ENCODE data around the gene UGGT2. TPM values are rescaled to one million over a fixed set of nuclear protein-coding genes. Genes with fewer than 3 reads are reported as not detected.

UGGT2 gene
- 10 to 100 TPM; 21.1 to 26.1 TPM for total RNA-seq

GRCh38 chr13:96053003-96053703, at the start of gene UGGT2:
Gene UGGT2, minus strand, starts transcription at chr13:96053401. Its CDS starts 89 bp downstream, at chr13:96053312.
- Histone ChIP-seq H3K27ac (peak within 1 kb of the TSS; percentile 76 to 85), H3K9me3 (no peaks in the 10 kb centered on the region), H3K36me3 (no peaks in the 10 kb centered on the region), H3K4me1 (replicated peaks) (no peaks in the 10 kb centered on the region), H3K27me3 (replicated peaks; ENCODE audit: insufficient read depth) (no peaks in the 10 kb centered on the region), H3K4me3 (peak within 1 kb of the TSS; percentile 64 to 89)
- under 1% methylated on average over 49 of the region's 77 CpGs for WGBS
- intact Hi-C loops (cut with DNase I), result no loop called here
- DNase-seq (ENCODE audit: low spot score), result peak; percentile 91
- TF ChIP-seq POLR2A (IDR thresholded peaks at IDR 0.05) (peak; percentile 59), CTCF (IDR thresholded peaks at IDR 0.05) (peak in 3 of 4 experiments; percentile 22 to 29 (median 24)), POLR2AphosphoS5 (IDR thresholded peaks at IDR 0.05) (peak; percentile 87)

GRCh38 chr13:96100457-96101220, 47.4 kb upstream of the UGGT2 start:
- no peaks in the 10 kb centered on the region for H3K9me3 ChIP-seq
- H3K36me3 ChIP-seq, result no peaks in the 10 kb centered on the region
- TF ChIP-seq POLR2AphosphoS5 (IDR thresholded peaks at IDR 0.05) (no peak), POLR2A (IDR thresholded peaks at IDR 0.05) (no peak)
- H3K27ac ChIP-seq, result no peak overlapping the region
- no peak overlapping the region for H3K4me3 ChIP-seq
- 84% methylated on average over 4 of the region's 4 CpGs for WGBS
- intact Hi-C loops (cut with DNase I), result no loop called here
- DNase-seq (ENCODE audit: low spot score), result no peak
- H3K27me3 ChIP-seq (replicated peaks; ENCODE audit: insufficient read depth), result no peaks in the 10 kb centered on the region
- H3K4me1 ChIP-seq (replicated peaks), result no peaks in the 10 kb centered on the region

GRCh38 chr13:96093296-96094006, 40.2 kb upstream of the UGGT2 start:
- Histone ChIP-seq H3K36me3 (no peaks in the 10 kb centered on the region), H3K4me3 (no peak overlapping the region), H3K27me3 (replicated peaks; ENCODE audit: insufficient read depth) (no peaks in the 10 kb centered on the region), H3K27ac (no peak overlapping the region), H3K4me1 (replicated peaks) (no peaks in the 10 kb centered on the region), H3K9me3 (no peaks in the 10 kb centered on the region)
- no peak for TF ChIP-seq POLR2A (IDR thresholded peaks at IDR 0.05)
- no peak for TF ChIP-seq CTCF (IDR thresholded peaks at IDR 0.05)
- TF ChIP-seq POLR2AphosphoS5 (IDR thresholded peaks at IDR 0.05), result no peak
- intact Hi-C loops (cut with DNase I), result no loop called here
- DNase-seq (ENCODE audit: low spot score), result no peak

- Histone ChIP-seq H3K27me3 (replicated peaks; ENCODE audit: insufficient read depth) (no peaks in the 10 kb centered on the region), H3K27ac (no peak overlapping the region), H3K9me3 (no peaks in the 10 kb centered on the region), H3K4me3 (peak overlapping the region; percentile 23 to 38), H3K36me3 (no peaks in the 10 kb centered on the region), H3K4me1 (replicated peaks) (no peaks in the 10 kb centered on the region)
- TF ChIP-seq CTCF (IDR thresholded peaks at IDR 0.05) (no peak), POLR2AphosphoS5 (IDR thresholded peaks at IDR 0.05) (no peak), POLR2A (IDR thresholded peaks at IDR 0.05) (no peak)
- DNase-seq (ENCODE audit: low spot score), result no peak
- WGBS, result 3% methylated on average over 42 of the region's 57 CpGs
- intact Hi-C loops (cut with DNase I), result no loop called here
Measured at GRCh38 chr13:96091164-96092117, 38.2 kb upstream of the UGGT2 start.

All from prostate gland (tissue), 2 donors.